SKM-1 (cell line): ENCODE measurements around the gene SLC9C1.

Source experiments
- DNase-seq: peaks from one replicate; lab custom pipeline; 2025; ENCODE audit not compliant: unreplicated experiment; lab: John Stamatoyannopoulos, UW

The SLC9C1 gene

DNA sequence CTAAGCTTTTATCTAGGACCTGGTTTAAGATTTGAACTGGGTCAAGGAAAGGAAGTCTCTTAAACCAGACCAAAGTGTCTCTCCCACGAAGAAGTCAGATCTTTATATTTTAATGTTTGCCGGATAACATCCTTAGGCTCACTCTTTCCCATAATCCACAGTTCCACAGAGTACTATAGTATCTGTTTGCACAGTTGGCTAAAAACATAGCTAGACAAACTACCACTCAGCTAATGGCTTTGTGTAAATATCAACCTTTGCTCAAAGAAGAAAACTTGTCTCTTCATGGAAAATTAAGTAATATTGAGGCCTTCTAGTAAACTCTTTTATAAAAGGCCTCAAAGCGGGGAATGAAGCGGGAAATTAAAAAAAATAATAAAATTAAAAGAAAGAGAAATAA is 13.5 kb upstream of the SLC9C1 start:
- no peak for DNase-seq

DNA sequence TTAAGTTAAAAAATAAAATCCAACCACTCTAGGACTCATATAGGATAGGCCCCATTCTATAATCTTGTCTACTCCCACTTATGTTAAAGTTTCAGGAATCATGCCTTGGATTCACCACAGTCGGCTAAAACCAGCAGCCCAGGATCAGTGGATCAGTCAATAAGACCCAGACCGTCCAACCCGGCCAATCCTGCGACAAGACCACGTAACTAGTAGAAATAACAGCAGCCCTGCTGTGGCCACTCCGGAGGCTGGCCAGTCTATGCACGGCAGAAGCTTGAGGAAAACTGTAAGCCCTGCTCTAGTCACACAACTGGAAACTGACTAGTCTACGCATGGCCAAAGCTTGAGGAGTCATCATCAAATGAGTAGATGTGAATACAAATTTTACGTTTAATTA is 12.8 kb upstream of the SLC9C1 start:
- no peak for DNase-seq

DNA sequence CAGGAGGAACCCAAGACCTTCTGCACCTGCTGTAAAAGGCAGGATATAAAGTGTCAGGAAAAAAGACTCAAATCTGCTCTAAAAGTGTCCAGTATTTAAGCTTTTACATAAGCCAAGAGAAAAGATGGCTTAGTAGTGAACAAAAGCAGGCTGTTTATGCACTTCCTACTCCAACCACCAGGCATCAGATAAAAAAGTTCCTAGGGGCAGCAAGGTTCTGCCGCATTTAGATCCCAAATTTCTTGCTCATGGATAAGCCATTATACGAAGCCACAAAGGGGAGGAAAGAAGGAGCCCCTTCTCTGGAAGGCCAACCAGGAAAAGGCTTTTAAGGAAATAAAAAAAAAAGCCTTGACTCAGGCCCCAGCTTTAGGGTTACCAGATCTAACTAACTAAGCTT is 10.6 kb upstream of the SLC9C1 start:
- no peak for DNase-seq

GRCh38 chr3:112303764-112304325 is 9.8 kb upstream of the SLC9C1 start:
- DNase-seq, result no peak

DNA sequence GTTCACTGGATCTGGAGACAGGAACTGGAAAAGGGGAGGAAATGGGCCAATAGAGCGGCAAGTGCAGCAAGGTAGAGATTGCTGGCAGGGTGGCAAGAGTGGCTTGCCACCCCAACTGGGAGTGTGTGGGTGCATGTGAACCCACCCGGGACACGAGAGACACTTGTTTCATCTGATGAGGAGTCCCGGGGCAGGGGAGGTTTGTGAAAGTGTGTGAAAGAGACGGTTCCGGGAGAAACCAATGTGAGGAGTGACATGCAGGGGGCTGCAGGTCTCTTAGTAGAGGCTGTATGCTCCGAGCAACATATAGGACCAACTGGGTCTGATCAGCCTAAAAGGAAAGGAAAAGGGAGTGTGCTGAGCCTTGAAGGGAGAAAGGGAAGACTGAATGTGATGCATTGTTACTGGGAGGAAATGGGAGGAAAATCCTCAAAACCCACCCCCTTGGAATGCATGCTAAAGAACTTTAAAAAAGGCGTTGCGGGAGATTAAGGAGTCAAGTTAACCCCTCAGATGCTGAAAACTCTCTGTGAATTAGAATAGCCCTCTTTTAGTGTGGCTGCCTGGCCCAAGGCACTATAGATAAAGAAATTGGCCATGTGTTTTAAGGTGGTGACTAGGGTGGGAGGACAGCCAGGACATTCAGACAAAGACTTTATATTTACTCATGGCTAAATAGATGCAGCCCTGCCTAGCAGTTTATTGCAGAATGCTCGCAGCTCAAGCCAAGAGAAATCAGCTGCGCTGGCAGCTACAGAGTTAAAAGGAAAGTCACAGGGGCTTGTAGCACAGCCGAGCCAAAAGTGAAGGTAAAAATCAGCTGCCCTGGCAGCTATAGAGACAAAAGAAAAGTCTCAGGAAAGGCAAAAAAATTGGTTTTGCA is 9.1 kb upstream of the SLC9C1 start:
- DNase-seq, result no peak

- no peak for DNase-seq
Observed at GRCh38 chr3:112302150-112302830, 8.3 kb upstream of the SLC9C1 start.

DNA sequence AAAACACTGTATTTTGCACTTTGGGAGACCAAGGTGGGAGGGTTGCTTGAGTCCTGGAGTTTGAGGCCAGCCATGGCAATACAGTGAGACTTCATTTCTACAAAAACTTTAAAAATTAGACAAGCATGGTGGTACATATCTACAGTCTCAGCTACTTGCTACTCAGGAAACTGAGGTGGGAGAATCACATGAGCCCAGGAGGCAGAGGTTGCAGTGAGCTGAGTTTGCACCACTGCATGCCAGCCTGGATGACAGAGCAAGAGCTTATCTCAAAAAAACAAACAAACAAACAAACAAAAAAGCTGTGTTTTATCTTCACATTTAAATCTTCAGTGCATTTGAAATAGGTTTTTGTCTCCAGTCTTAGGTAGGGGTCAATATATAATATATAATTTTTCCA is 4.8 kb upstream of the SLC9C1 start:
- no peak for DNase-seq

- DNase-seq, result no peak
Observed at GRCh38 chr3:112297714-112298113, 3.7 kb upstream of the SLC9C1 start.

DNA sequence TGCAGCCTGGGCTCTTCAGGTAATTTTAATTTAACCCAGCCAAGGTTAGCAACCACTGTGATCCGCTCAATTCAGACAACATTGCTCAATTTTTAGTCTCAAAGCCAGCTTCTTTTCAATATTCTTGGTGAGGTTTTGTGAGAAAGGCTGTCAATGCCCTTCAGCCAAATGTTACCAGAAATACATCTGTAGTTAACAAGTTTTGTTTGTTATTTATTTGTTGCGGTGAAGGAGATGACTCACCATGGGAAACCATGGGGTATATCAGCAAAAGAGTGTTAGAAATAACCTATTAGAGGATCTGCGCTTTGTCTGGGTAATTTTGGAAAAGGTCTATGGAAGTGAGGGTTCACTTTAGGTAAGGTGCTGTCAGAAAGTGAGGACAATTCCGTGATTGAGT is 5.0 kb downstream of the SLC9C1 start:
- DNase-seq, result no peak

- DNase-seq, result no peak
Observed at GRCh38 chr3:112280266-112280665, 13.8 kb downstream of the SLC9C1 start.

DNA sequence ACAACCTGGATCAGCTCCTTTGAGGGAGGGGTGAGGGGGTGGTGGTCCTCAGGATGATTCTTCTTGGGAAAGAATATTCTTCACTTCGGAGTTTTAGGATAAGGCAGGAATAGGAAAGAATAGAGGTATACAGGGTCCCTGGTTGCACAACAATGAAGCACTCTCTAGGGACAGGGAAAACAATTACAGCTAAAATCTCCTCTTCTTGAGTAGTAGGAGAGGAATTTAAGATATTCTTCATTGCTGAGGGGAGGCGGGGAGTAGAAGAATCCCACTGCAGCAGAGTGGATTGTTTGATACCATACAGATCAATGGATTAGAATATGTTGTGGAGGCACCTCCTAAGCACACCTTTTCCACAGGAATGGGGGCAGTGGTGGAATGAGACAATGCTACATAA is 20.5 kb downstream of the SLC9C1 start:
- DNase-seq, result no peak

- peak; percentile 23 for DNase-seq
Observed at GRCh38 chr3:112261742-112262141, 32.3 kb downstream of the SLC9C1 start.

DNA sequence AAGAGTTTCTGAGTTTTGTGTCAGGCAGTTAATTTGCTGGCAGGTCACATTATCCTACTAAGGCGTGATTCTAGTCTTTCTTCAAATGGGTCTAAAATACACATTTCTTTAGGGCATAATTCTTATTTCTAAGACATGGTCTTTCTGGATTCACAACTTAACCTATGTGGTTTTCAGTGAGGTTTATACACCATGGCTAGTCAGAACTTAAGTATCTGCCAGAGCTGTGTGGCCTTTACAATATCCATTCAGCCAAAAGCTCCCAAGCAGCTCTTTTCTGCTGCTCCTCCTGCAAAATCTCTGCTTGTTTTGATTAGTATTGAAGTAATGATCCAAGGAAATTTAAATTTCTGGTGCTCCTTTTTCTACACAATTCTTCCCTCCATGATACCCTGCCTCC is 33.5 kb downstream of the SLC9C1 start:
- DNase-seq, result no peak

DNA sequence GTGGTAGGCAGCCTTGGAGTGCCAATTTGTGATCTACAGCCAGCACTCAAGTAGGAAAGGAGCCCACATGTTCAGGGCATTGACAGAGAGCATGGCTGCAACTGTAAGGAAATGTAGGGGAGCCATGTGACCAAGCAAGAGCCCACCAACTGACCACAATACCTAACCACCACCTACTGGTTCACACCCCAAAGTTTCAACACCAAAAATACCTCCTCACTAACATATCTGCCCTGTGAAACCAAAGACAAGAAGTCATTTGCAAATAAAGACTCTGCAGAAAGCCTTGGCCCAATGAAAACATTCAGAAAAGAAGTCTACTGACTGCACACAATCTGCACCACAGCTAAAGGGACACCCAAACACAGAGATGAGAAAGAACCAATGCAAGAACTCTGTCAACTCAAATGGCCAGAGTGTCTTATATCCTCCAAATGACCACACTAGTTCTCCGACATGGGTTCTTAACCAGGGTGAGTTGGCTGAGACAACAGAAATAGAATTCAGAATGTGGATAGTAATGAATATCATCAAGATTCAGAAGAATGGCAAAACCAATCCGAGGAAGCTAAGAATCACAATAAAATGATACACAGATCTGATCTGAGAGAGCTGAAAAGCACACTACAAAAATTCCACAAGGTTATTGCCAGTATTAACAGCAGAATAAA is 40.6 kb downstream of the SLC9C1 start:
- no peak for DNase-seq

GRCh38 chr3:112247900-112248299 is 46.1 kb downstream of the SLC9C1 start:
- DNase-seq, result no peak

- no peak for DNase-seq
Observed at GRCh38 chr3:112247350-112247749, 46.7 kb downstream of the SLC9C1 start.

DNA sequence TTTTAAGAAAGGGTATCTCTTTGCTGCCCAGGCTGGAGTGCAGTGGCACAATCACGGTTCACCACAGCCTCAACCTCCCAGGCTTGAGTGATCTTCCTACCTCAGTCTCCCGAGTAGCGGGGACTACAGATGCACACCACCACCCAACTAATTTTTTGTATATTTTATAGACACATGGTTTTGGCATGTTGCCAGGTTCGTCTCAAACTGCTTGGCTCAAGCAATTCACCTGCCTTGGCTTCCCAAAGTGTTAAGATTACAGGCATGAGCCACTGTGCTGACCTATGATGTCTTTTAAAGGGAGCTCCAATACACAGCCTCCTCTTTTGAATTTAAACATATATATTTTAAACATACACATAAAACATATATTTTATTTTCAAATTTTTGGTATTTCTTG is 60.9 kb downstream of the SLC9C1 start:
- DNase-seq, result no peak

GRCh38 chr3:112231727-112232126 is 62.3 kb downstream of the SLC9C1 start:
- DNase-seq, result no peak

DNA sequence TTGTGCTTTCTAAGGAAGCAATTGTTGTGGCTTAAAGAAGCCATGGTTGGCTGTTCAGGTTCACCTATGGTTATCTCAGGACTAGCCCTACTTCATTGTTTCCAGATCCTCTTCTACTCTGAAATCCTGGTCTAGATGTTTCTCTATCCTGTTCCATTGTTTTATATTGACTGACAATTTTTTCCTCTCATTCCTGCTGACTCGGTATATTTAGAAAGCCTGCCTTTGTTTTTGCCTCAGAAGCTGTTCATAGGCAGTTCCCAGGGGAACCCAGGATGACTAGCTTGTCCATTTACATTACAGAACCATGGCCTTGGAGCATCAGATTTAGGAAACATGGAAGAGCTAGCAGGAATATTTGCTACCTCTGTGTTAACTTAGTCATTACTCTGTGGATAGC is 64.0 kb downstream of the SLC9C1 start:
- DNase-seq, result no peak

GRCh38 chr3:112228786-112229185 is 65.2 kb downstream of the SLC9C1 start:
- no peak for DNase-seq

DNA sequence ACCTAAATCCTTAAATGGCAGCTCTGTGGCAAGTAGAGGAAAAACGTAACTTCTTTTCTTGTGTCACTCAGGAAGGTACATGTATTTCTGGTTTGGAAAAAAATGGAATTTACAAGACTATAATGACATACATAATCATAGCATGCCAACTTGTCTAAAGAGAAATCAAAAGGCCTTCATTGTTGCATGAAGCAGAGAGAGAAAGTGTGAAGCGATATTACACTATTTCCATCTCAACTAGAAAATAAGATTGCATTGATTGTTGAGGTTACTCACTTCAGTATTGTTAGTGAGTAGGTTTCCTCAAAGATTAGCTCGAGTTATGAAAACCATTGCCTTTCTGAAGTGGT is 93.7 kb downstream of the SLC9C1 start:
- DNase-seq, result no peak
